ENCODE measurements around the gene KLHL13.
"Not testable (repeated sequence)": the region's sequence is repeated elsewhere in the genome, so short reads cannot be mapped to it uniquely, and the experiment has no call there.

KLHL13 gene

GRCh38 chrX:118116713-118117550, at the start of gene KLHL13:
TSS of gene KLHL13 (minus strand) at chrX:118116810. CDS start at chrX:118028473, 88,337 bp downstream.
- DNase-seq: peak; percentile 9 to 28

- no peak for DNase-seq
Measured at GRCh38 chrX:118164138-118164537, 47.5 kb upstream of the KLHL13 start.

- peak in 1 of 2 experiments; percentile 0 for DNase-seq
Measured at GRCh38 chrX:118156953-118157608, 40.5 kb upstream of the KLHL13 start.

GRCh38 chrX:118156254-118156952, 39.8 kb upstream of the KLHL13 start:
- DNase-seq: no peak

- no peak for DNase-seq
Measured at GRCh38 chrX:118153270-118153669, 36.7 kb upstream of the KLHL13 start.

GRCh38 chrX:118152721-118153120, 36.1 kb upstream of the KLHL13 start:
- DNase-seq: no peak

- no peak for DNase-seq
Measured at GRCh38 chrX:118148737-118149136, 32.1 kb upstream of the KLHL13 start.

GRCh38 chrX:118147771-118148170, 31.2 kb upstream of the KLHL13 start:
- DNase-seq: not testable (repeated sequence)

GRCh38 chrX:118143578-118143977, 27.0 kb upstream of the KLHL13 start:
- DNase-seq: peak in 1 of 2 experiments; percentile 3

GRCh38 chrX:118131336-118131735, 14.7 kb upstream of the KLHL13 start:
- no peak for DNase-seq

- DNase-seq: no peak
Measured at GRCh38 chrX:118129681-118130080, 13.1 kb upstream of the KLHL13 start.

- DNase-seq: no peak
Measured at GRCh38 chrX:118128724-118129123, 12.1 kb upstream of the KLHL13 start.

GRCh38 chrX:118126286-118126685, 9.7 kb upstream of the KLHL13 start:
- peak; percentile 23 to 38 for DNase-seq

GRCh38 chrX:118124243-118124642, 7.6 kb upstream of the KLHL13 start:
- not testable (repeated sequence) for DNase-seq

GRCh38 chrX:118117741-118118140, 1.1 kb upstream of the KLHL13 start:
- DNase-seq: no peak

- DNase-seq: peak in 1 of 2 experiments; percentile 33
Measured at GRCh38 chrX:118115953-118116712, 477 bp downstream of the KLHL13 start.

- no peak for DNase-seq
Measured at GRCh38 chrX:118114971-118115370, 1.6 kb downstream of the KLHL13 start.

GRCh38 chrX:118109065-118109464, 7.5 kb downstream of the KLHL13 start:
- no peak for DNase-seq

- no peak for DNase-seq
Measured at GRCh38 chrX:118108304-118108703, 8.3 kb downstream of the KLHL13 start.

- no peak for DNase-seq
Measured at GRCh38 chrX:118100091-118100490, 16.5 kb downstream of the KLHL13 start.

GRCh38 chrX:118088084-118088483, 28.5 kb downstream of the KLHL13 start:
- no peak for DNase-seq

GRCh38 chrX:118074196-118074595, 42.4 kb downstream of the KLHL13 start:
- DNase-seq: no peak
